Measurements from ENCODE around the gene ZNF281. TPM values are rescaled to one million over a fixed set of nuclear protein-coding genes. Genes with fewer than 3 reads are reported as not detected.

Gene ZNF281
- polyA plus RNA-seq, 1 experiment: 17.7 TPM

GRCh38 chr1:200384818-200385390 is 24.9 kb downstream of the ZNF281 start:
- CTCF ChIA-PET: no interaction called here
- POLR2A ChIA-PET: interaction anchor here (0.7 kb wide), 1 partner anchor 61 kb away, joined by 3 read pairs; no protein-coding TSS in a partner anchor
- Histone ChIP-seq H3K4me3 (ENCODE audit: low read depth, low read length) (no peak overlapping the region), H3K27ac (ENCODE audit: low read depth, low read length) (no peak overlapping the region), H3K9me3 (ENCODE audit: control insufficient read depth, insufficient read depth, low read length) (no peaks in the 10 kb centered on the region), H3K27me3 (ENCODE audit: control insufficient read depth, insufficient read depth, low read length) (no peaks in the 10 kb centered on the region)
- no peak for TF ChIP-seq CTCF (IDR thresholded peaks at IDR 0.05; ENCODE audit: low read depth, low read length)
- DNase-seq (ENCODE audit: low read depth, low spot score): no peak

GRCh38 chr1:200381256-200381984 is 28.4 kb downstream of the ZNF281 start:
- H3K27me3 ChIP-seq (ENCODE audit: control insufficient read depth, insufficient read depth, low read length): no peaks in the 10 kb centered on the region
- H3K9me3 ChIP-seq (ENCODE audit: control insufficient read depth, insufficient read depth, low read length): no peaks in the 10 kb centered on the region
- no peak for DNase-seq (ENCODE audit: low read depth, low spot score)
- POLR2A ChIA-PET: no interaction called here
- no peak overlapping the region for H3K27ac ChIP-seq (ENCODE audit: low read depth, low read length)
- no peak overlapping the region for H3K4me3 ChIP-seq (ENCODE audit: low read depth, low read length)
- CTCF ChIA-PET: no interaction called here
- no peak for TF ChIP-seq CTCF (IDR thresholded peaks at IDR 0.05; ENCODE audit: low read depth, low read length)

- TF ChIP-seq CTCF (IDR thresholded peaks at IDR 0.05; ENCODE audit: low read depth, low read length): no peak
- Histone ChIP-seq H3K27me3 (ENCODE audit: control insufficient read depth, insufficient read depth, low read length) (no peaks in the 10 kb centered on the region), H3K9me3 (ENCODE audit: control insufficient read depth, insufficient read depth, low read length) (no peaks in the 10 kb centered on the region), H3K4me3 (ENCODE audit: low read depth, low read length) (no peak overlapping the region), H3K27ac (ENCODE audit: low read depth, low read length) (no peak overlapping the region)
- CTCF ChIA-PET: interaction anchor here (1.1 kb wide), 1 partner anchor 73 kb away, joined by 4 read pairs; no protein-coding TSS in a partner anchor
- POLR2A ChIA-PET: interaction anchor here (1.6 kb wide), 1 partner anchor 13 kb away, joined by 4 read pairs; no protein-coding TSS in a partner anchor
- DNase-seq (ENCODE audit: low read depth, low spot score): no peak
Measured at GRCh38 chr1:200380589-200381021, 29.2 kb downstream of the ZNF281 start.

- Histone ChIP-seq H3K27me3 (ENCODE audit: control insufficient read depth, insufficient read depth, low read length) (no peaks in the 10 kb centered on the region), H3K4me3 (ENCODE audit: low read depth, low read length) (no peak overlapping the region), H3K27ac (ENCODE audit: low read depth, low read length) (no peak overlapping the region), H3K9me3 (ENCODE audit: control insufficient read depth, insufficient read depth, low read length) (no peaks in the 10 kb centered on the region)
- no peak for TF ChIP-seq CTCF (IDR thresholded peaks at IDR 0.05; ENCODE audit: low read depth, low read length)
- ChIA-PET POLR2A (interaction anchor here (1.6 kb wide), 1 partner anchor 12 kb away, joined by 4 read pairs; no protein-coding TSS in a partner anchor), CTCF (interaction anchor here (1.1 to 1.3 kb wide), 2 partner anchors 73 to 108 kb away, joined by 4 read pairs; no protein-coding TSS in a partner anchor)
- DNase-seq (ENCODE audit: low read depth, low spot score): no peak
Measured at GRCh38 chr1:200379940-200380588, 29.8 kb downstream of the ZNF281 start.
